HCT116 (cell line): ENCODE results near the gene CCDC157.

Source experiments
- CTCF ChIP-seq, 3 experiments: fragments of 200-600 bp in 1 of 3; sonication (generic) in 1 of 3; IDR thresholded peaks in 2 of 3; conservative IDR thresholded peaks in 1 of 3; 2 replicates each; pipeline ENCODE4 v1.5.1; 2012 to 2017; ENCODE audit warnings: low read depth in 2 of 3, low read length in 2 of 3, antibody characterized with exemption in 1 of 3, borderline replicate concordance in 1 of 3, control low read depth in 1 of 3, mild to moderate bottlenecking in 1 of 3, mixed read lengths in 1 of 3, mixed run types in 1 of 3, moderate library complexity in 1 of 3; ENCODE audit not compliant: insufficient read depth in 1 of 3
- EZH2phosphoT487 ChIP-seq: fragments of 200-600 bp; IDR thresholded peaks from 2 replicates; pipeline ENCODE4 v1.6.1; 2018; ENCODE audit warnings: antibody characterized with exemption, borderline replicate concordance
- MAX ChIP-seq: IDR thresholded peaks from 2 replicates; pipeline ENCODE4 v1.6.1; 2012
- POLR2A ChIP-seq: IDR thresholded peaks from 2 replicates; pipeline ENCODE4 v1.7.0; 2011; ENCODE audit warnings: borderline replicate concordance; ENCODE audit not compliant: insufficient read depth, insufficient read length; ENCODE audit errors: extremely low read depth
- ZBTB33 ChIP-seq: IDR thresholded peaks from 2 replicates; pipeline ENCODE4 v1.6.1; 2011; ENCODE audit warnings: mild to moderate bottlenecking, low read length, moderate library complexity; ENCODE audit not compliant: insufficient replicate concordance; ENCODE audit errors: extremely low read depth
- ZNF274 ChIP-seq: fragments of 200-500 bp; sonication (Bioruptor generic); IDR thresholded peaks from 2 replicates; pipeline ENCODE4 v1.6.1; 2014; ENCODE audit warnings: mild to moderate bottlenecking, low read depth, low read length, inconsistent platforms

- no peak for TF ChIP-seq ZNF274
- no peak for TF ChIP-seq EZH2phosphoT487
- no peak for TF ChIP-seq POLR2A
- TF ChIP-seq CTCF (IDR thresholded peaks at IDR 0.05 in 2 of 3, conservative IDR thresholded peaks at IDR 0.05 in 1 of 3; ENCODE audit: borderline replicate concordance in 1 of 3, insufficient read depth in 1 of 3, low read depth in 2 of 3, low read length in 2 of 3) = no peak
- no peak for TF ChIP-seq MAX
- no peak for TF ChIP-seq ZBTB33
Measured at GRCh38 chr22:30399718-30400117, 42.9 kb downstream of the CCDC157 start.
